Activated CD8-positive, alpha-beta memory T cell treated with anti-CD3 and anti-CD28 coated beads, Interleukin-2, amount 50 U/mL, for 1 hour (primary cell): ENCODE measurements around the gene METTL3.
A peak's percentile ranks its signal among the peaks of the same experiment; 100 is the strongest.
"Not testable (repeated sequence)": the region's sequence is repeated elsewhere in the genome, so short reads cannot be mapped to it uniquely, and the experiment has no call there.

Source experiments
- DNase-seq: peaks from one replicate; pipeline ENCODE4 v3.0.0-alpha.2; 2020; ENCODE audit errors: extremely low read depth

METTL3 gene

DNA sequence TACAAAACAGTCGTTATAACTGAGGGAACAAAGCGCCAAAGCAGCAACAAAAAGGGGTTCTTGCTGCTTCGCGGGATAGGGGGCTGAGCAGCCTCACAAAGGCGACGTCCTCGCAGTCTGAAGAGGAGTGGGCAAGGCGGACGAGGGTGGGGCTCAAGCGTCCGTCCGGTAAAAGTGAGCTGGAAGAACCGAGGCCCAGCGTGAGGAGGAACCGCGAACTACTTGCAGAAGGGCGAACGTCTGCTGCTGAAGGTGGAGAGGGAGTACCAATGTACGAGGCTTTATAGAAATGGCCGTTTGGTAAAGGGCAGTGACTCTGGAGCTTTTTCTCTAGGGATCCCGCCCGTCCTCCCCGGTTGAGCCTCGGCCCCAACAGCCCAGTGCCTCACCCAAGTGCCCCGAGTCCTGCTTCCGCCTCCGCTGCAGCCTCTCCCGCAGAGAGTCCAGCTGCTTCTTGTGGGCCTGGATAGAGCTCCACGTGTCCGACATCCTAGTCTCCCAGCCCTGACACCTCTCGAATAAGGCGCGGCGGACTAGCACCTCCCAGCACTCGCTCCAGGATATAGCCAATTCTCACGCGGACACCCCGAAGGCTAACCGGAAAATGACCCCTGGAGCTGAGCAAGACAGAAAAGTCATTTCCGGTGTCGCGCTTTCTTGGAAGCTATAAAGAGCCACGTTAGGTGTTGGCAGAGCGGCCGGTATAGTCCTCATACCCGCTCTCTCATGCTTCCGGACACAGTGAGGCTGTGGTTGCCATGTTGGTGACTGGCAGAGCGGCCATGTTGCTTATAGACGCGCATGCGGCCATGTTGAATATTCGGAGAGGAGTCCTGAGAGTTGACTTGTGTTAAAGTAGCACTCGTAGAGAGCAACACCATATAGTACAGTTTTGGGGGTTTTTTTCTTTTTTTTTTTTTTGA, at the start of gene METTL3:
Gene METTL3, minus strand, starts transcription at position 606 of the 923 bp plus-strand sequence. Its CDS starts 117 bp downstream, at position 489.
- peak; percentile 86 for DNase-seq

DNA sequence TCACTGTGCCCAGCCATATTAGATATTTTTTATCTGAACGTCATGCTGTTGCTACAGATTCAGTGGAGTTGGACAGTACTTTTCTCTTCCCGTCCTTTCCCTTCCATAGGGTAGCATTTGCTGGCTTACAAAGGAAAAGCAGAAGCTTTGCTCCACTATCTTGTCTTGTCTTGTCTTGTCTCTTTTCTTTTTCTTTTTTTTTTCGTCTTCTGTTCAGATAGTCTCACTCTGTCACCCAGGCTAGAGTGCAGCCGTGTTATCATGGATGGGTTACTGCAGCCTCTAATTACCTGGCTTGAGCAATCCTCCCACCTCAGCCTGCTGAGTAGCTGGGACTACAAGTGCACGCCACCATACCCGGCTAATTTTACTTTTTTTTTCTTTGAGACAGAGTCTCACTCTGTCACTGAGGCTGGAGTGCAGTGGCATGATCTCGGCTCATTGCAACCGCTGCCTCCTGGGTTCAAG, 47.6 kb upstream of the METTL3 start:
- no peak for DNase-seq

DNA sequence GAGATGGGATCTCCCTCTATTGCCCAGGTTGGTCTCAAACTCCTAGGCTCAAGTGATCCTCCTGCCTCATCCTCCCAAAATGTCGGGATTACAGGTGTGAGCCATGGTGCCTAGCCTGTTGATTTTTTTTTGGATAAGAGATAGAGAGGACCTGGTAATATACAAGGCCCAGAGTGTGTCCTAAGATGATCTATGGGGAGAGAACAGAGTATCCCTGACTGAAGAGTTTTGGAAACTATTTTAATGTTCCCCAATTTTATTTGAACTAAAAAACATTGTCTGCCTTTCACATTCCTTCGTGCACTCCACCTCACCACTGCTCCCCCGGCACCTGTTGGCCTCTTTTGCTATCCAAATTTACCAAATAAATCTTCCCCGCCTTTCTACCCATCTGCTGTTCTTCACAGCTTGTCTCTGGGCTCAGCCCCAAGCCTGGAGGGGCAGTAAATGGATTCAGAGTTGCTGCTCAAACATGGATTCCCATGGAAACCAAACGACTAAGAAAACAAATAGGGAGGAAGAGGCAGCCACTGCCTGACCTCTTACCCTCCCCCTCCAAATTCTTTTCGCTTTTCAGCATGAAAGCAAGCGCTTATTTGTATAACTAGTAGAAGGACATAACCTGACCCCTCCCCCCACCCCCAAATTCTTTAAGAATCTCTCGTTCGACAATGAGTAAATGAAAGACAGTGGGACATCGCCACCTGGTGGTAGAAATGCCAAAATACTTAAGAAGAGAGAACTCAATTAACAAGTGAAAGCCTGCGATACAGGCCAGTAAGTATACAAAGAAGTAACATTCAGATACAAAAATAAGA, 46.2 kb upstream of the METTL3 start:
- DNase-seq: peak; percentile 57

DNA sequence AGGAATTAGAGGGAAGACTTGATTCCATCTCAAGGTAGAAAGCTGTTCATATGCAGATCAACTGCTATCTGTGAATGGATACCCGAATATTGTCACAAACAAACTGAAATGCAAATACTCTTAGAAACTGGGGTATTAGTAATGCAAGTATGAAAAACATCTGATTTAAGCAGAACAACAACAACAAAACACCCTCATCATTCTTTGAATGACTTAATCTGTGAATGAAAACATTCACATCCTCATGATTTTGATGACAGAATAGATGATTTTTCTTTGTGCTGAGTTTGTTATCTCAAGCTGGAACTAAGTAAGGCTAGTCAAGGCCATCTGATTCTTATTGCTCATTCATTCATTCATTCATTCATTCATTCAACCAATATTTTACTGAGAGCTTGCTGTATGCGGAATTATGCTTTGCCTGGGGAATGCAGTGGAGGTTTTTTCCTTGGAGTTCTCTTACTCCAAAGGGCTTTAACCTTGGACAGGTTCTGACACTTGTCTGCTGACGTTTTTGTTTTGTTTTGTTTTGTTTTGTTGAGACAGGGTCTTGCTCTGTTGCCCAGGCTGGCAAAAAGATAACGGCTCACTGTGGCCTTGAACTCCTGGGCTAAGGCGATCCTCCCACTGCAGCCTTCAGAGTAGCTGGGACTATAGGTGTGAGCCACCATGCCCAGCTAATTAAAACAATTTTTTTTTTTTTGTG, 45.4 kb upstream of the METTL3 start:
- no peak for DNase-seq

DNA sequence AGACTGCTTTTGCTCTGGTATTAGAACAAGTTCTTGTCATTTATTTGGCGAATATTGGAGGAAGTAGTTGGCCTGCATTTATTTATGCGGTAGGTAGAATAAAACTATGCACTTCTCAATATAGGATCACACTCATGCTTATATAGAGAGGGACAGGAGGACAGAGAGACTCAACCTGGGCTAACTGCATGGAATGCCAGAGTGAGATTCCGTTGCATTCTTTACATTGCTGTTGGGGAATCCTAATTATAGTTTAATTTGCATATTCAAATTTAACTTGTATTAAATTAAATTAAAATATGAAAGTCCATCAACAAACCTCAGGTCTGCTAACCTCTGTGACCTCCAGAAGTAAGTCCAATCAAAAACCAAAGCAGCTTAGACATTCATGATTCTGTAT, 42.1 kb upstream of the METTL3 start:
- DNase-seq: no peak

DNA sequence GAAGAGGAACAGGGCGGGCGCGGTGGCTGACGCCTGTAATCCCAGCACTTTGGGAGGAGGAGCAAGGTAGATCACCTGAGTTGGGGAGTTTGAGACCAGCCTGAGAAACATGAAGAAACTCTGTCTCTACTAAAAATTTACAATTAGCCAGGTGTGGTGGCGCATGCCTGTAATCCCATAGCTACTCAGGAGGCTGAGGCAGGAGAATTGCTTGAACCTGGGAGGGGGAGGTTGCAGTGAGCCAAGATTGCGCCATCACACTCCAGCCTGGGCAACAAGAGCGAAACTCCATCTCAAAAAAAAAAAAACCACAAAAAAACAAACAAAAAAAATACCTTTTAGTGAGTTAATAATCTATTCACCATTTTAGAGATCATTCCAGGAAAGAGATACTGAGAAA, 33.4 kb upstream of the METTL3 start:
- not testable (repeated sequence) for DNase-seq

DNA sequence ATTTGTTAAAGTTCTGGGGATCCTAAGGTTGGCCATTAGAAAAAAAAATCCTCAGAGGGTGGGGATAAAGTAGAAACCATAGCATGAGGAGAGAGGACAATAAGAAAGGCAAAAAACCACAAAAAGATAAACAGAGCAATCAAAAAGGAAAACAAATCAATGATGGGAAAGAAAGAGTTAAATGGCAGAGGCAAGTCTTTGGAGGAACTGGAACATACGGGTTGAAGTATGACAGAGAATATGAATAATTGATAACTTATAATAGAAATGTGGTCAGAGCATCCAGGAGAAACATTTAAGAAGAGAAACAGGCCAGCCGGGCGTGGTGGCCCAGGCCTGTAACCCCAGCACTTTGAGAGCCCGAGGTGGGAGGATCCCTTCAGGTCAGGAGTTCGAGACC, 32.8 kb upstream of the METTL3 start:
- no peak for DNase-seq

DNA sequence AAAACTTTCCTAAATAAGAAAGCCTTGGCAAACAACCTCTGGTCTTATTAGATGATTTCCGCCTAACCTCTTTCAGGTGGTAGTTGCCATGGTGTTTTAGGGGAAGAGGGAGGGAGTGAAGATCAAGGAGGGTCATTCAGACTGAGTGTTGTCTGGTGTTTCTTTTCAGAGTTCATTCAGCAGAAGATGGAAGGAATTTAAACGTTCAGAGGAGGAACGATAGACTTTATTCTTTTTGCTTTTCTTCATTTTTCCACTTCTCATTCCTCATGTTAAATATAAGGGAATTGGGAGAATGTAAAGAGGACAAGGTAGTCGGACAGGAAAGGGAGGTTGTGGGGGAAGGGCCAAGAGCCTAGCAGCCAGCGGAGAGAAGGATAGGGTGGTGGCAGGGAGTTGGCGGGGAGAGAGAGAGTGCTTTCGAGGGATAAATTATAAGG, 32.4 kb upstream of the METTL3 start:
- DNase-seq: no peak

DNA sequence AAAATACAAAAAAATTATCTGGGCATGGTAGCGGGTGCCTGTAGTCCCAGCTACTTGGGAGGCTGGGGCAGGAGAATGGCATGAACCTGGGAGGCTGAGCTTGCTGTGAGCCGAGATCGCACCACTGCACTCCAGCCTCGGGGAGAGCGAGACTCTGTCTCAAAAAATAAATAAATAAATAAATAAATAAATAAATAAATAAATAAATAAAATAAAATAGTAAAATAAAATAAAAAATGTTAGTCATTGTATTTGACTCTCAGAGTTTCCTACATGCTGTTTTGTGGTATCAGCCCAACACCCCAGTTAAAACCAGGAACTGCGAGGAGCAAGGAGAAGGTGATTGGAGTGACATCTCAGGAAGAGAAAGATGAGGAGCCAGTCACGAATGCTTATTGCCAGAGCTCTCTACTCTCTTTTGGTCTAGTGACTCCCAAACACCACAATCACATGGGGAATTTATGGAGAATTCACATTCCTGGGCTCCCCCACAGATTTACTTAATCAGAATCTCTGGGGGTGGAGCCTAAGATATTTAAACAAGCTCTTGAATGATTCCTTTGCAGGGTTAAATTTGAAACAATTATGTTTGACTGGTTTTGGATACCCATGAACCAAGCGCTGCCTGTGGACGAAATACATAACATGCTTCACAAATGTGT, 30.4 kb upstream of the METTL3 start:
- DNase-seq: no peak

DNA sequence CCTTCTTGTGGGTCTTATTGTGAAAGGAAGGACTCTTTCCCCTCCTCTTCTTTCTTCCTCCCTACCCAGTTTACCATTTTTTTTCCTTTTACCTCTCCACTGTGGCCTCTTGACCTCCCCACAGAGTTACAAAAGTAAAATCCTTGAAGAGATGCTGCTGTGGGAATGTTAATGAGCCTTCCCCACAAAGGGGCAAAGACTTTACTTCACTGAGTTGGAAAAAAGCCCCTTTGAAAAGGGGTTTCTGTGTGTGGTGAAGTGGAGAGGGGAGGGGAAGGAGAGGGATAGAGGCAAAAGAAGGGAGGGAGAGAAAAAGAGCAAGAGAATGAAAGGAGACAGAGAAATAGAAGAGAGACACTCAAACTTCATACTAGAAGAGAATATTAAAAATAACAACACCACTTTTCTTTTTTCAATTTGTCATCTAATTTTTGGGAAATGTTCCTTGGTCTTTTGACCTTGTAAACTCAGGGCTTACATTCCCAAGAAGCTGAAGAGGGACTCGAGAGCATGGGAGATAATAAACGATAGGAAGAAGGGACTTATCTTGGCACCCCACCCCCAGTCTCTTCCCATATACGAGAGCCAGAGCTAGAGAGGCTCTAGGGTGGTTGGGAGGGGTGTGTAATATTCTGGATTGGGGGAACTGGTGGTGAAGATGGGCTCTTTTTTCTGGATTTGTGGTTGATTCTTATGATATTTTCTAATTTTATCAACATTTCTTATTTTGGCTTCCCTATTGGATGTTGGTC, 28.2 kb upstream of the METTL3 start:
- no peak for DNase-seq

DNA sequence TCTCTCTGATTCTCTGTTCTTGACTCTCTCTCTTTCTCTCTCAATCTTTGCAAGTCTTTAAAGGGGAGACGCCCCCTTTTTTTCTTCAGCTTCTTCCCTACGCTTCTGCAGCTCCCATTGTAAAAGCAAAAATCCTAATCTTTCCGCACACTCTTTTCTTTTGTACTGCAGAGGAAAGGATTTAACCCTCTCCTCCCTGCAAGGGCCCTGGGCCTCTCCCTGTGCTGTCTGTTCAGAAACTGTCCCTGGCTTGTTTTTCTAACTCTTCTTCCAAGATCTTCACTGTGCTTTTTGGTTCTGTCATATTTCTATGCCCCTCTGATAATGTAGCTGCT, 25.9 kb upstream of the METTL3 start:
- no peak for DNase-seq

DNA sequence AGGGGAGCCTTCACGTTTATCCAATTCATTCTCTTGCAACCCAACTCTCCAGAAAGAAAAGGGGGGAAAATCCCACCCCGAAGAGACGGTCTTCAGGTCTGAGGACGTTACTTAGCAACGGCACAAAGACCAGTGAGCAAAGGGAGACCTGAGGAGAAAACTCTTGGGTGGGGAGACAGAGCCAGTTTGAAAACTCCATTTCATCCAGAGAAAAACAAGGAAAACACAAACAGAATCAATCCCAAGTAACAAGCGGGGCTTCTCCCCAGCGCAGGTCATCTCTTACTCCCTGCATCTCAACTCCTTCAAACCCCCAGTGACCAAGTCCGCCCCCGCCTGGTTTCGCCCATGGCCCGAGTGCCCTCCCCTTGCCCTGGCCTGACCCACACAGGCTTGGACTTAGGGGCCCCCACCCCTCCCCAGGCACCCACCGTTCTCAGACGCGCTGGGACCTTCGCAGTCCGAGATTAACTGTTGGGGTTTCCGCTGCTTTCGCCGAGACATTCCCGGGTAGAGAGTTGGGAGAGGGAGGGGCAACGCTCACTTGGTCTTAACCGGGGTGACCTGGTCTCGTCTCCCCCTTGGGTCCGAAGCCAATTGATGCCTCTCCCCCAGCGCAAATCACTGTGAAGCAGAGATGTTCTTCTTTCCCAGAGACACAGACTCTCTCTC, 25.4 kb upstream of the METTL3 start:
- no peak for DNase-seq

DNA sequence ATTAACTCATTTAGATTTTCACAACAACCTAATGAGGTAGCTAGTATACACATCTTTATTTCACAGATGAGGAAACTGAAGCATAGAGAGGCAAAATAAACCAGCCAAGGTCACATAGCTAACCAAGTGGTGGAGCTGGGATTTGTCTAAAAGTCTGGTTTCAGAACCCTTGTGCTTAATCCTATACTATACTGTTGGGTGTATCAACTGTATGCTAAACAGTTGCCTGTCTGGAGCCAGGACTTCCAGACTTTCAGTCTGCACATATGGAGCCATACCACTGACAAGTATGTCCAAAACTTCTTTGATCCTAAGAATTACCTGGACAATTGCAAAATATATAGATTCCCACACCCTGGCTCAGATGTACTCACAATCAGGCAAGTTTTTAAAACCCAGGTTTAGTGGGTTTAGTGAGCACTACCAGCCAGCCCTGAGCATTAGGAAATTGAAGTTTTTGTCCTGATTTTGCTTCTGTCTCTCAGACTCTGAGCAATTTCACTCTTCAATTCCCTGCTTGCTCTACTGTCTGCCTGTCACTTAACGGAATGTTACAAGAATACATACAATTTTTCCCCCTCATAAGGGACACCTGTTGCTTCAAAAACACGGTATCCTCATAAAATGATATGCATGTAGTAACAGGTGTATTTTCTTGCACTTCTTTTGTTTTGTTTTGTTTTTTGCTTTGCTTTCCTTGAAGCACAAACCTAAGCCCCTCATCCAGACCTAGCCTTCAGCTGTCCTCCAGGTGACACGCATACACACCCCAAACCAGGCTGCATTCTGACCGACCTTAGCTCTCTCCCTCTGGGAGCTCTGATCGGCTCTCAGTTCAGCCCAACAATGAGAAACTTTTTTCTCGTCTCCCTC, 24.6 kb upstream of the METTL3 start:
- no peak for DNase-seq

DNA sequence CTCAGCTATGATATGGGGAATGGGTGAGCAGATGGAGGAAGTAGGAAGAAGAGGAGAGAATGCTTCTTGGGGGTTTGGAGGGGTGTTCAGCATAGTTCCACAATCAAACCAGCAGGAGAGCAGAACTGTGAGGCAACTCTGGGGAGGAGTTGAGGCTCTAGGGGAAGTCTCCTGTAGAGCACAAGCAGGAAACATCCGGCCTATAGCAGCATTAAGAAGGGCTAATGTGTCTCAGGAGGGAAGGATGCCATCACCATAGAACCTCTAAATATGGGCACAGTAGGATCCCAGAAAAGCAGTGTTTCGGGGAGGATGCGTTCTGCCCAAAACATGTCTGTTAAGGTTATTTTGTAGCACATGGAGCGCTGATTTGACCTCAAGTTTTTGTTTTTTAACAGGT, 23.4 kb upstream of the METTL3 start:
- DNase-seq: no peak

DNA sequence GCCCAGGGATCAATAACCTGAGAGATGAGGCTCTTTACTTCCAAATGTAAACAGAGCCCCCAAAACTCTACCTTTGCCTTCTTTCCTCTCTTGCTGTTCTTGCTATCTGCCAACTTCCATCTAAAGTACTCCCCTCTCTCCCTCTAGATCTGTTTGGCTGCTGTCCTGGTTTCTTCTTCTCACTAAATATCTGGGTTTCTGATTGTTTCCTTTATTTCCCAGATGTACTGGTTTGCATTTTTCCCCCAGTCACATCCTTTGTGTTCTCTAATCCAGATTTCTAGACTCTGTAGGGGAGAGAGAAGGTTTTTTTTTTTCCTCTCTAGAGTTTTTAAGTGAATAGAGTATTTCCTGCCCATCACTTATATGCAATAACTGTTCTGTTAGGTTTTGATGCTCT, 22.2 kb upstream of the METTL3 start:
- no peak for DNase-seq

DNA sequence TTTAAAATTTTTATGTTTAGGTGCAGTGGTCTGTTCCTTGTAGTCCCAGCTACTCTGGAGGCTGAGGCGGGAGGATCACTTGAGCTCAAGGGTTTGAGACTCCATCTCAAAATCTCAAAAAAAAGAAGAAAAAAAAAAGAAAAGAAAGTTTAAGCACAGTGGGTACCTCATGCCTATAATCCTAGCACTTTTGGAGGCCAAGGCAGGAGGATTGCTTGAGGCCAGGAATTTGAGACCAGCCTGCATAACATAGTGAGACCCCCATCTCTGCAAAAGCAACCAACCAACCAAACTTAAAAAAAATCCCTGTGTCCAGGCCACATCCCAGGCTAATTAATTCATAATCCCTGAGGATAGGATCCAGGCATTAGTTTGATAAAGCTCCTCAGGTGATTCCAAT, 18.4 kb upstream of the METTL3 start:
- DNase-seq: no peak

DNA sequence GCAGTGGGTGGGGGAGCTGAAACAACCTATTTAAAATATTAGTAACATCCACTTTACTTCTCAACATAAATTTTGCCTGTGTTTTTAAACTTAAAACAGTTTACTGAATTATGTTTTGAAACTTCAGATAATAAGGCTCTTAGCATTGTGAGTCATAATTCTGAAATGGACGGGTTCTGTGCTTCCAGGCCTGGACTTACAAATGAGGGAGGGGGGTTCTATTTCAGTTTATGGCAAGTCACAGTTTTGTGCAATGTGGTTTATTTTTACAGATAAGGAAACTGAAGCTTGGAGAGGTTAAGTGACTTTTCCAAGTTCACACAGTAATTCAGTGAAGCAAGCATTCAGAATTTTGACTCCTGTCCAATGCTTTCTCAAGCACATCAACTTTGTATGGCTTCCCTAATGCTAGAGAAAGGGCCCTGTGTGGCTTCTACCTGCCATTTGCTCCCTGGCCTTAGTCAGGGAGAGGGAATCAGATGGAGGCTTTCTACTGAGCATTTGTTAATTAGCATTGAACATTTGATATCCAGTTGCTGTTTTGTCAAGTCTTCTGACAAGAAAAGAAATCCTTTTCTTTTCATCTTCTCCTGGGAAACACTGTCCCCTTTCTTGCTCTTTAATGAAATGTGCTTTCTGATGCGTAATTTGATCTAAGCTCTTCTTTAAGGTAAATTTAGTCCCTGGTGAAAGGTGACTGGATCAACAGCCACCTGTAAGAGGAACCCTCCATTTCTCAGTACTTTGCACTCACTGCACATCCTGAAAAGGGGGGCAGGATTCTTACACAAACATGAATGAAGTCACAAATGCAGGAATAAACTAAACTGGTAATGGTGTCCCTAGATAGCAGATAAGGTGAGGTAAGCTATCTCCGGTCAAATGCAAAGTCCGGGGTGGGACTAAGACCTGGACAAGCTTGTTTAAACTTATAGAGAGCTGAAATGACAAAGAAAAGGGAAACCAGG, 17.5 kb upstream of the METTL3 start:
- no peak for DNase-seq

DNA sequence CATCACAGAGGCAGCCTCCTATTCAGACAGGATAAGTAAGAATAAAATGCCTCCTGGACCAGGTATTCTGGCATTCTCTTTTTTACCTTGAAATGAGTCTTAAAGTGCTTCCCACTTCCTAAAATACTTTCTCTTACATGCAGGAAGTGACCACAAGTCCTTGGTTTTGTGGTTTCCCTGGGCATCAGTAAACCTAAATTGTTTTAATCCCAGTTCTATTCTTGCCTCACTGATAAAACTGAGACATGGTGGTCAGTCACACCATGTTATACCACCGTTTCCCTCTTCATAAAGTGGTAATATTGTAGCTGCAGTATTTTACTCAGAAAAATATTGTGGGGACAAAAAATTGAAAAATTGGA, 16.2 kb upstream of the METTL3 start:
- DNase-seq: no peak
